Measurements from ENCODE around the gene OR10A6. TPM values are rescaled to one million over a fixed set of nuclear protein-coding genes. Genes with fewer than 3 reads are reported as not detected.

Gene OR10A6
- total RNA-seq, 1 donor from 2014 or later = not detected

GRCh38 chr11:7941146-7941545 is 10.1 kb upstream of the OR10A6 start:
- H3K36me3 ChIP-seq = no peaks in the 10 kb centered on the region
- no peak overlapping the region for H3K27ac ChIP-seq
- no peak for TF ChIP-seq CTCF (IDR thresholded peaks at IDR 0.05)
- H3K9me3 ChIP-seq = peaks cover 3 to 12% of the 10 kb centered on the region in 2 donors
- DNase-seq (ENCODE audit: low spot score in 2 of 2) = no peak
- H3K27me3 ChIP-seq = no peaks in the 10 kb centered on the region
- intact Hi-C loops (cut with DNase I) = no loop called here
- no peak overlapping the region for H3K4me3 ChIP-seq
- no peaks in the 10 kb centered on the region for H3K4me1 ChIP-seq

- Histone ChIP-seq H3K27ac (no peak overlapping the region), H3K36me3 (no peaks in the 10 kb centered on the region), H3K9me3 (no peaks in the 10 kb centered on the region), H3K27me3 (no peaks in the 10 kb centered on the region), H3K4me3 (no peak overlapping the region), H3K4me1 (no peaks in the 10 kb centered on the region)
- no peak for DNase-seq (ENCODE audit: low spot score in 2 of 2)
- TF ChIP-seq CTCF (IDR thresholded peaks at IDR 0.05) = no peak
- intact Hi-C loops (cut with DNase I) = no loop called here
These were observed 5.5 kb upstream of the OR10A6 start for GRCh38 chr11:7936615-7937014.

- intact Hi-C loops (cut with DNase I) = no loop called here
- Histone ChIP-seq H3K9me3 (no peaks in the 10 kb centered on the region), H3K4me3 (no peak overlapping the region), H3K36me3 (no peaks in the 10 kb centered on the region), H3K27me3 (no peaks in the 10 kb centered on the region), H3K27ac (no peak overlapping the region), H3K4me1 (no peaks in the 10 kb centered on the region)
- DNase-seq (ENCODE audit: low spot score in 2 of 2) = no peak
- no peak for TF ChIP-seq CTCF (IDR thresholded peaks at IDR 0.05)
These were observed 3.4 kb downstream of the OR10A6 start for GRCh38 chr11:7927635-7928034.

GRCh38 chr11:7924536-7924935 is 6.5 kb downstream of the OR10A6 start:
- H3K4me3 ChIP-seq = no peak overlapping the region
- intact Hi-C loops (cut with DNase I) = no loop called here
- no peak for TF ChIP-seq CTCF (IDR thresholded peaks at IDR 0.05)
- no peaks in the 10 kb centered on the region for H3K9me3 ChIP-seq
- no peak overlapping the region for H3K27ac ChIP-seq
- no peak for DNase-seq (ENCODE audit: low spot score in 2 of 2)
- H3K36me3 ChIP-seq = no peaks in the 10 kb centered on the region
- no peaks in the 10 kb centered on the region for H3K4me1 ChIP-seq
- no peaks in the 10 kb centered on the region for H3K27me3 ChIP-seq

GRCh38 chr11:7918141-7918540 is 12.9 kb downstream of the OR10A6 start:
- no peak for DNase-seq (ENCODE audit: low spot score in 2 of 2)
- no peak for TF ChIP-seq CTCF (IDR thresholded peaks at IDR 0.05)
- Histone ChIP-seq H3K27ac (no peak overlapping the region), H3K9me3 (no peaks in the 10 kb centered on the region), H3K27me3 (no peaks in the 10 kb centered on the region), H3K4me1 (no peaks in the 10 kb centered on the region), H3K36me3 (no peaks in the 10 kb centered on the region), H3K4me3 (no peak overlapping the region)
- intact Hi-C loops (cut with DNase I) = no loop called here

GRCh38 chr11:7911011-7911410 is 20.1 kb downstream of the OR10A6 start:
- Histone ChIP-seq H3K4me3 (no peak overlapping the region), H3K27ac (no peak overlapping the region), H3K9me3 (no peaks in the 10 kb centered on the region), H3K4me1 (peaks cover 2 to 7% of the 10 kb centered on the region in 2 donors), H3K27me3 (no peaks in the 10 kb centered on the region), H3K36me3 (no peaks in the 10 kb centered on the region)
- TF ChIP-seq CTCF (IDR thresholded peaks at IDR 0.05) = no peak
- no peak for DNase-seq (ENCODE audit: low spot score in 2 of 2)
- intact Hi-C loops (cut with DNase I) = no loop called here
